Endothelial cell of umbilical vein (primary cell): ENCODE measurements around the gene SH3D19. TPM values are rescaled to one million over a fixed set of nuclear protein-coding genes. Genes with fewer than 3 reads are reported as not detected.
A peak's percentile ranks its signal among the peaks of the same experiment; 100 is the strongest.

Experiments
- BruUV-seq: library from RNA; stranded (reverse); fragments of 400-500 nt; replicated peaks from 2 replicates; lab custom pipeline; 2021; lab: Mats Ljungman, UMichigan
- CTCF ChIA-PET: fragments of 300-600, 350-600 bp; sonication (Branson Sonifier 250); formaldehyde crosslinking; loops from one replicate; lab custom pipeline; 2021; ENCODE audit warnings: antibody characterized with exemption, inconsistent platforms; lab: Charles Lee
- POLR2A ChIA-PET: fragments of 300-600, 350-600 bp; sonication (Branson Sonifier 250); formaldehyde crosslinking; loops from one replicate; lab custom pipeline; 2021; ENCODE audit warnings: antibody characterized with exemption, inconsistent platforms; lab: Charles Lee
- DNase-seq: peaks from one replicate; pipeline ENCODE4 v3.0.0-alpha.2; 2011; ENCODE audit warnings: low read depth, low spot score
- FAIRE-seq: peaks from 2 replicates; lab custom pipeline; 2011; peaks lifted over from hg19 to GRCh38; lab: Jason Lieb, UNC
- H2AFZ ChIP-seq: 2 replicates; pipeline ENCODE4 v1.6.0; 2012; ENCODE audit warnings: low read depth, low read length, control low read depth, inconsistent platforms
- H3K27ac ChIP-seq: 2 replicates; pipeline ENCODE4 v1.5.1; 2011; ENCODE audit warnings: low read depth, mild to moderate bottlenecking, control low read depth, low read length, moderate library complexity; ENCODE audit not compliant: insufficient read depth
- H3K27me3 ChIP-seq, 2 experiments: 2 replicates each; pipeline versions ENCODE4 v1.6.0 to v1.6.1; 2011; ENCODE audit warnings: low read length in 2 of 2, mixed read lengths in 1 of 2; ENCODE audit not compliant: control insufficient read depth in 2 of 2, insufficient read depth in 2 of 2
- H3K36me3 ChIP-seq, 2 experiments: 2 replicates in 1 of 2; 3 replicates in 1 of 2; pipeline ENCODE4 v1.5.1; 2011; ENCODE audit warnings: low read length in 2 of 2, mild to moderate bottlenecking in 1 of 2, moderate library complexity in 1 of 2; ENCODE audit not compliant: control insufficient read depth in 2 of 2, insufficient read depth in 2 of 2; ENCODE audit errors: extremely low read depth in 1 of 2
- H3K4me1 ChIP-seq: 3 replicates; pipeline ENCODE4 v1.5.1; 2011; ENCODE audit warnings: mild to moderate bottlenecking, low read length; ENCODE audit not compliant: control insufficient read depth, insufficient read depth; ENCODE audit errors: extremely low read depth
- H3K4me2 ChIP-seq: 2 replicates; pipeline ENCODE4 v1.6.1; 2011; ENCODE audit warnings: low read length, control low read depth, mixed read lengths; ENCODE audit not compliant: insufficient read depth
- H3K4me3 ChIP-seq, 3 experiments: fragments of 200-600 bp in 1 of 3; sonication (generic), shearing (Covaris generic) in 1 of 3; replicated peaks in 1 of 3; 2 replicates each; pipeline ENCODE4 v1.5.1; 2011 to 2016; ENCODE audit warnings: control low read depth in 3 of 3, low read length in 3 of 3, mild to moderate bottlenecking in 2 of 3, inconsistent platforms in 1 of 3, low read depth in 1 of 3, moderate library complexity in 1 of 3; ENCODE audit not compliant: insufficient read depth in 1 of 3
- H3K79me2 ChIP-seq: 2 replicates; pipeline ENCODE4 v1.6.0; 2012; ENCODE audit warnings: low read length, inconsistent platforms; ENCODE audit not compliant: control insufficient read depth, insufficient read depth
- H3K9ac ChIP-seq: replicated peaks from 2 replicates; pipeline ENCODE3; 2011; ENCODE audit warnings: low read length, control low read depth; ENCODE audit not compliant: insufficient read depth; ENCODE audit errors: extremely low read depth
- H3K9me1 ChIP-seq: replicated peaks from 3 replicates; pipeline ENCODE4 v1.6.0; 2011; ENCODE audit warnings: mild to moderate bottlenecking, low read length; ENCODE audit not compliant: control insufficient read depth, insufficient read depth; ENCODE audit errors: extremely low read depth
- H3K9me3 ChIP-seq: replicated peaks from 2 replicates; pipeline ENCODE4 v1.5.1; 2012; ENCODE audit warnings: low read length, inconsistent platforms; ENCODE audit not compliant: control insufficient read depth, insufficient read depth
- H4K20me1 ChIP-seq: replicated peaks from 2 replicates; pipeline ENCODE3; 2011; ENCODE audit warnings: mild to moderate bottlenecking, low read length; ENCODE audit not compliant: control insufficient read depth, insufficient read depth; ENCODE audit errors: extremely low read depth
- EZH2 ChIP-seq: IDR thresholded peaks from 2 replicates; pipeline ENCODE4 v1.6.1; 2012; ENCODE audit warnings: borderline replicate concordance, low read depth, mild to moderate bottlenecking, moderate library complexity, low read length, inconsistent platforms; ENCODE audit not compliant: severe bottlenecking
- dilution Hi-C: fragments of 300-500 bp; cut with MboI; formaldehyde crosslinking; loops from one replicate; pipeline ENCODE4 v1.15.0; 2019; ENCODE audit warnings: low sequenced_read_pairs; ENCODE audit not compliant: extremely low pct_ligation_motif_present
- intact Hi-C: fragments of 100-400 bp; cut with micrococcal nuclease; formaldehyde crosslinking; loops from one replicate; pipeline ENCODE4 v1.10.0; 2022
- polyA plus RNA-seq, 4 experiments: library from polyadenylated mRNA; depleted of rRNA in 3 of 4; stranded (reverse) in 3 of 4; unstranded in 1 of 4; fragments of >200 nt; gene quantifications; 2 replicates each; pipeline versions ENCODE4 v1.2.1 to v1.2.3, GENCODE V29; 2011 to 2012; ENCODE audit warnings: missing spikeins in 1 of 4
- total RNA-seq: library from RNA; stranded (reverse); gene quantifications from 2 replicates; pipeline ENCODE4 v1.2.3, GENCODE V29; 2021
- TF ChIP-seq, protein P1 (sequence below), 2 donors: IDR thresholded peaks; 1 replicate in 1 of 2; 2 replicates in 1 of 2; pipeline ENCODE4 v1.5.1; 2011; ENCODE audit warnings: low read length in 2 of 2, mild to moderate bottlenecking in 2 of 2, moderate library complexity in 2 of 2, control low read depth in 1 of 2, inconsistent platforms in 1 of 2, low read depth in 1 of 2; ENCODE audit not compliant: insufficient read depth in 1 of 2; ENCODE audit errors: extremely low read depth in 1 of 2

The SH3D19 gene
- total and polyA plus RNA-seq, 2 donors (not counting 3 experiments of a cell fraction or from before 2014, with no cell fraction given) = 37.5 to 92.8 TPM

DNA sequence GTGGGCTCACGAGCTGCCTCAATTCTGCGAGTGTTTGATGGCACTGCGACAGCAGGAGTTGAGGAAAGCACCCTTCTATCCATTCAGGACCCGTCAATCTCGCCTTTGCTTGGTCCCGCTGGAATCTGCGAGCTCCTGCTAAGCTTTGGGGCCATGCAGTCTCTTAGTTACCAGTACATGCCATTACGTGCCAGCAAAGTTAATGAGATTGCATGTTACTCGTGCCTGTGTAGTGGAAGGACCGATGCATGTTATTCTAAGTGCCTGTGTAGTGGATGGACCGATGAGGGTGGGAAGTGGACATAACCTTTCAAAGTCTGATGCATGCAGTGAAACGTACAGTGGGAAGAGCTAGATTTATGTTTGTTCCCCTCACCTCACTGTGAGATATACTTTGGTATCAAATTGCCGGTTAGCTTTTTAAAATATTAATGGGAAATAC, 225.4 kb downstream of the SH3D19 start:
- ChIA-PET POLR2A (interaction anchor here (0.6 to 0.7 kb wide), 2 partner anchors 15 to 1001 kb away, joined by 3 to 6 read pairs; no protein-coding TSS in a partner anchor), CTCF (interaction anchor here (1.2 kb wide), 1 partner anchor 17 kb away, joined by 5 read pairs; no protein-coding TSS in a partner anchor)
- no peaks in the 10 kb centered on the region for H3K9me1 ChIP-seq
- peak overlapping the region; percentile 93 for H3K9ac ChIP-seq
- H3K36me3 ChIP-seq = peaks cover 9 to 22% of the 10 kb centered on the region in 2 experiments
- FAIRE-seq (no peak), DNase-seq (no peak)
- H2AFZ ChIP-seq = no peak overlapping the region
- BruUV-seq = no TSS peak
- H3K9me3 ChIP-seq = no peaks in the 10 kb centered on the region
- peak overlapping the region; percentile 69 for H3K27ac ChIP-seq
- TF ChIP-seq, protein P1, sequence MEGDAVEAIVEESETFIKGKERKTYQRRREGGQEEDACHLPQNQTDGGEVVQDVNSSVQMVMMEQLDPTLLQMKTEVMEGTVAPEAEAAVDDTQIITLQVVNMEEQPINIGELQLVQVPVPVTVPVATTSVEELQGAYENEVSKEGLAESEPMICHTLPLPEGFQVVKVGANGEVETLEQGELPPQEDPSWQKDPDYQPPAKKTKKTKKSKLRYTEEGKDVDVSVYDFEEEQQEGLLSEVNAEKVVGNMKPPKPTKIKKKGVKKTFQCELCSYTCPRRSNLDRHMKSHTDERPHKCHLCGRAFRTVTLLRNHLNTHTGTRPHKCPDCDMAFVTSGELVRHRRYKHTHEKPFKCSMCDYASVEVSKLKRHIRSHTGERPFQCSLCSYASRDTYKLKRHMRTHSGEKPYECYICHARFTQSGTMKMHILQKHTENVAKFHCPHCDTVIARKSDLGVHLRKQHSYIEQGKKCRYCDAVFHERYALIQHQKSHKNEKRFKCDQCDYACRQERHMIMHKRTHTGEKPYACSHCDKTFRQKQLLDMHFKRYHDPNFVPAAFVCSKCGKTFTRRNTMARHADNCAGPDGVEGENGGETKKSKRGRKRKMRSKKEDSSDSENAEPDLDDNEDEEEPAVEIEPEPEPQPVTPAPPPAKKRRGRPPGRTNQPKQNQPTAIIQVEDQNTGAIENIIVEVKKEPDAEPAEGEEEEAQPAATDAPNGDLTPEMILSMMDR (IDR thresholded peaks at IDR 0.05; ENCODE audit: extremely low read depth in 1 of 2, insufficient read depth in 1 of 2, low read depth in 1 of 2, low read length in 2 of 2) = no peak
- no peak for TF ChIP-seq EZH2
- H3K4me3 ChIP-seq = peak overlapping the region; percentile 46 to 89 (median 78)
- peaks cover 4% of the 10 kb centered on the region for H4K20me1 ChIP-seq
- H3K79me2 ChIP-seq = peaks cover 39% of the 10 kb centered on the region
- peaks cover 17% of the 10 kb centered on the region for H3K4me1 ChIP-seq
- intact Hi-C loops = loop anchor here (1.0 to 5.0 kb wide), 3 partner anchors 85 to 661 kb away; partner anchors contain the start of genes GATB and LRBA
- H3K27me3 ChIP-seq = no peaks in the 10 kb centered on the region
- H3K4me2 ChIP-seq = peak overlapping the region; percentile 94
- dilution Hi-C loops = no loop called here
